Brain microvascular endothelial cell (primary cell): ENCODE measurements around the gene ZMYM4.
A peak's percentile ranks its signal among the peaks of the same experiment; 100 is the strongest.

Experiments
- DNase-seq: peaks from one replicate; pipeline ENCODE4 v3.0.0-alpha.2; 2020
- H3K27ac ChIP-seq: fragments of 250-450 bp; sonication (Bioruptor Pico); 2 replicates; pipeline ENCODE4 v1.5.1; 2020; ENCODE audit warnings: mild to moderate bottlenecking, moderate library complexity
- H3K27me3 ChIP-seq: fragments of 250-450 bp; sonication (Bioruptor Pico); replicated peaks from 2 replicates; pipeline ENCODE4 v1.5.1; 2020; ENCODE audit warnings: mild to moderate bottlenecking
- H3K36me3 ChIP-seq: fragments of 250-450 bp; sonication (Bioruptor Pico); replicated peaks from 2 replicates; pipeline ENCODE4 v1.5.1; 2020; ENCODE audit warnings: mild to moderate bottlenecking
- H3K4me3 ChIP-seq: 2 replicates; pipeline ENCODE4 v1.5.1; 2011; ENCODE audit warnings: low read depth, mild to moderate bottlenecking, control low read depth, low read length, moderate library complexity
- in situ Hi-C: cut with HindIII; loops from 2 replicates; pipeline ENCODE4 v1.10.0; 2017; ENCODE audit warnings: low sequenced_read_pairs, low pct_ligation_motif_present
- TF ChIP-seq, protein P1 (sequence below): IDR thresholded peaks from 2 replicates; pipeline ENCODE4 v1.5.1; 2011; ENCODE audit warnings: low read depth, mild to moderate bottlenecking, moderate library complexity, low read length, control low read depth, inconsistent platforms; ENCODE audit errors: missing control alignments

Gene ZMYM4

GRCh38 chr1:35268282-35269200 is at the start of gene ZMYM4:
Gene ZMYM4 (plus strand): TSS chr1:35268709. CDS start chr1:35269047, 338 bp downstream.
- peak; percentile 97 for DNase-seq
- H3K27me3 ChIP-seq: no peaks in the 10 kb centered on the region
- in situ Hi-C loops: no loop called here
- TF ChIP-seq, protein P1, sequence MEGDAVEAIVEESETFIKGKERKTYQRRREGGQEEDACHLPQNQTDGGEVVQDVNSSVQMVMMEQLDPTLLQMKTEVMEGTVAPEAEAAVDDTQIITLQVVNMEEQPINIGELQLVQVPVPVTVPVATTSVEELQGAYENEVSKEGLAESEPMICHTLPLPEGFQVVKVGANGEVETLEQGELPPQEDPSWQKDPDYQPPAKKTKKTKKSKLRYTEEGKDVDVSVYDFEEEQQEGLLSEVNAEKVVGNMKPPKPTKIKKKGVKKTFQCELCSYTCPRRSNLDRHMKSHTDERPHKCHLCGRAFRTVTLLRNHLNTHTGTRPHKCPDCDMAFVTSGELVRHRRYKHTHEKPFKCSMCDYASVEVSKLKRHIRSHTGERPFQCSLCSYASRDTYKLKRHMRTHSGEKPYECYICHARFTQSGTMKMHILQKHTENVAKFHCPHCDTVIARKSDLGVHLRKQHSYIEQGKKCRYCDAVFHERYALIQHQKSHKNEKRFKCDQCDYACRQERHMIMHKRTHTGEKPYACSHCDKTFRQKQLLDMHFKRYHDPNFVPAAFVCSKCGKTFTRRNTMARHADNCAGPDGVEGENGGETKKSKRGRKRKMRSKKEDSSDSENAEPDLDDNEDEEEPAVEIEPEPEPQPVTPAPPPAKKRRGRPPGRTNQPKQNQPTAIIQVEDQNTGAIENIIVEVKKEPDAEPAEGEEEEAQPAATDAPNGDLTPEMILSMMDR: peak; percentile 27
- H3K36me3 ChIP-seq: no peaks in the 10 kb centered on the region
- peak within 1 kb of the TSS; percentile 89 for H3K4me3 ChIP-seq
- H3K27ac ChIP-seq: peak within 1 kb of the TSS; percentile 94

- DNase-seq: peak; percentile 16
- Histone ChIP-seq H3K27ac (no peak overlapping the region), H3K4me3 (no peak overlapping the region), H3K27me3 (no peaks in the 10 kb centered on the region), H3K36me3 (no peaks in the 10 kb centered on the region)
- in situ Hi-C loops: no loop called here
- TF ChIP-seq, protein P1: peak; percentile 76
These were observed 47.5 kb upstream of the ZMYM4 start for GRCh38 chr1:35220976-35221375.

DNA sequence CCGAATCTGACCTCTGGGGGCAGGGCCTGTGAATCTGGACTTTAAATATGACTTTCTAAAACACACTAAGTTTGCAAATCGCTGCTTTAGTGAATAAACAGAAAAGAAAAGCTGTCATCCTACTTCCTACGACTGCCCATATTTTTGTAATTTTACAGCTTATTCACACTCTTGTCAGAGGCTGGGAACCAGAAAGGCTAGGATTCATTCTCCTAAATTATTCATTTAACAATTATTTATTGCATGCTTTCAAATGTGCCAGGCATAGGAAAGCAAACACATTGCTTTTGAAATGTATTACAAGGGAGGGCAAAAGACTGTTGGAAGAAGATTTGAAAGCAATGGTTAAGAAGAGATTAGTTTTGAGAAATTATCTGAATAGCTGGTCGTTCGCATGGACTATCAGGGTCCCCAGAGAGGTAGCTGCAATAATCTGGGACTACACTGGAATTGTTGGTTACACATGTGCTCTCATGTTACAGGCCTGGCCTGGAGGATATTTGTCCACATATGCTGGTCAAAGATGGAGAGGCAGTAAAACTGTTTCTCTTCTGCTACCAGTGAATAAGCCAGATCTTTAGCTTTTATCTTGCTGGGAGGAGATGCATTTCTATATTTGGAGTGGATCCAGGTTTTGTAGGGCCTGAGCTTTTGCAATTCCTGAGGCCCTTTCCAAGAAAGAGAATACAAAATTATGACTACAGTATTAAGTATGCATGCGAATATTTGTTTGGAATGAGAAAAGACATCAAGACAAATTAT is 46.0 kb upstream of the ZMYM4 start:
- Histone ChIP-seq H3K27ac (no peak overlapping the region), H3K36me3 (no peaks in the 10 kb centered on the region), H3K4me3 (no peak overlapping the region), H3K27me3 (no peaks in the 10 kb centered on the region)
- TF ChIP-seq, protein P1: no peak
- peak; percentile 45 for DNase-seq
- in situ Hi-C loops: no loop called here

- Histone ChIP-seq H3K27ac (no peak overlapping the region), H3K27me3 (no peaks in the 10 kb centered on the region), H3K4me3 (no peak overlapping the region), H3K36me3 (no peaks in the 10 kb centered on the region)
- TF ChIP-seq, protein P1: no peak
- in situ Hi-C loops: no loop called here
- DNase-seq: no peak
These were observed 45.4 kb upstream of the ZMYM4 start for GRCh38 chr1:35223084-35223630.

- Histone ChIP-seq H3K27me3 (no peaks in the 10 kb centered on the region), H3K4me3 (no peak overlapping the region), H3K27ac (no peak overlapping the region), H3K36me3 (no peaks in the 10 kb centered on the region)
- in situ Hi-C loops: no loop called here
- TF ChIP-seq, protein P1: no peak
- DNase-seq: no peak
These were observed 42.0 kb upstream of the ZMYM4 start for GRCh38 chr1:35226546-35226945.
